ENCODE data around the gene RAB3C.

RAB3C gene

GRCh38 chr5:58666598-58667581, 84.0 kb downstream of the RAB3C start:
- DNase-seq = peak; percentile 72
- Histone ChIP-seq H3K9me3 (no peaks in the 10 kb centered on the region), H3K36me3 (no peaks in the 10 kb centered on the region), H3K27me3 (no peaks in the 10 kb centered on the region), H3K4me1 (peaks cover 35% of the 10 kb centered on the region), H3K4me3 (ENCODE audit: low read depth, low read length) (no peak overlapping the region)
- no peak for TF ChIP-seq CTCF (IDR thresholded peaks at IDR 0.05; ENCODE audit: low read depth, low read length)

DNA sequence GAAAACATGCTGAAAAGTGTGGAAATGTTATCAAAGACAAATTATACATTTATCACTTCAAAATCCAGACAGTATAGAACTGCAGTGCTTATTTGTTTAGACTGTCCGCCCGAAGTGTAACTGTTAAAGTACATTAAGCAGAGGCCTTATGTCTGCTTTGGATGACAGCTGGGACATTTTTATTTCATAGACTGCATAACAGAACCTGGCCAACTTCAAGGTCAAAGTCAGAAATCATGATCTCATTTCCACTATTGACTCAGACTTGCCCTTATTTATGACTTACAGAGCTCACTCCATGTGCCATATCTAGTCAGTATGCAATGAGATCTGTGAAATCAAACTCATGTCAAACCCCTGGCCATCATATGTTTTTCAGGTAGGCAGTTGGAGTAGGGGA, 87.7 kb downstream of the RAB3C start:
- no peaks in the 10 kb centered on the region for H3K36me3 ChIP-seq
- H3K27me3 ChIP-seq = no peaks in the 10 kb centered on the region
- H3K9me3 ChIP-seq = no peaks in the 10 kb centered on the region
- H3K4me3 ChIP-seq (ENCODE audit: low read depth, low read length) = no peak overlapping the region
- peaks cover 23% of the 10 kb centered on the region for H3K4me1 ChIP-seq
- TF ChIP-seq CTCF (IDR thresholded peaks at IDR 0.05; ENCODE audit: low read depth, low read length) = no peak
- DNase-seq = no peak

GRCh38 chr5:58671155-58671554, 88.3 kb downstream of the RAB3C start:
- Histone ChIP-seq H3K27me3 (no peaks in the 10 kb centered on the region), H3K4me1 (peaks cover 20% of the 10 kb centered on the region), H3K36me3 (no peaks in the 10 kb centered on the region), H3K9me3 (no peaks in the 10 kb centered on the region), H3K4me3 (ENCODE audit: low read depth, low read length) (no peak overlapping the region)
- no peak for TF ChIP-seq CTCF (IDR thresholded peaks at IDR 0.05; ENCODE audit: low read depth, low read length)
- DNase-seq = no peak

DNA sequence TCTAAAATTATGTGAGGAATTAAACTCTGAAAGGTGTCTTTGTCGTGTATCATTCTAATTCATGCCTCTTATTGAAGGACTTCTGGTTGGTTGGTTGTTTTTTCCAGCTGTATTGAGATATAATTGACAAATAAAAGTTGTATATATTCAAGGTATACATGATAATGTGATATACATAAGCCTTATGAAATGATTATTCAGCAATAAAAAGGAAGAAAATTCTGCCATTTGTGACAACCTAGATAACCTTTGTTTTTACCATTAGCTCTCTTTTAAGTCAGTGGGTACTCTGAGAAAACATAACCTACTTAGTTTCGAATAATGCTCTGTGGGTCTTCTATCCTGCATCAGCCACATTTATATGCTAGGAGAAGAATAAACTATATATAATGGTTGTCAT, 89.6 kb downstream of the RAB3C start:
- no peaks in the 10 kb centered on the region for H3K27me3 ChIP-seq
- H3K4me3 ChIP-seq (ENCODE audit: low read depth, low read length) = no peak overlapping the region
- no peaks in the 10 kb centered on the region for H3K9me3 ChIP-seq
- peaks cover 10% of the 10 kb centered on the region; the same call in 1 of the 2 replicates for H3K4me1 ChIP-seq
- no peaks in the 10 kb centered on the region for H3K36me3 ChIP-seq
- no peak for TF ChIP-seq CTCF (IDR thresholded peaks at IDR 0.05; ENCODE audit: low read depth, low read length)
- DNase-seq = no peak

- no peak for DNase-seq
- TF ChIP-seq CTCF (IDR thresholded peaks at IDR 0.05; ENCODE audit: low read depth, low read length) = no peak
- H3K36me3 ChIP-seq = no peaks in the 10 kb centered on the region
- no peaks in the 10 kb centered on the region for H3K9me3 ChIP-seq
- no peak overlapping the region for H3K4me3 ChIP-seq (ENCODE audit: low read depth, low read length)
- H3K4me1 ChIP-seq = peaks cover 10% of the 10 kb centered on the region; the same call in 1 of the 2 replicates
- no peaks in the 10 kb centered on the region for H3K27me3 ChIP-seq
Observed at GRCh38 chr5:58674070-58674469, 91.2 kb downstream of the RAB3C start.

GRCh38 chr5:58674711-58675110, 91.8 kb downstream of the RAB3C start:
- Histone ChIP-seq H3K4me3 (ENCODE audit: low read depth, low read length) (no peak overlapping the region), H3K9me3 (no peaks in the 10 kb centered on the region), H3K27me3 (no peaks in the 10 kb centered on the region), H3K36me3 (no peaks in the 10 kb centered on the region), H3K4me1 (peaks cover 10% of the 10 kb centered on the region; the same call in 1 of the 2 replicates)
- no peak for TF ChIP-seq CTCF (IDR thresholded peaks at IDR 0.05; ENCODE audit: low read depth, low read length)
- DNase-seq = no peak

All from BE2C (cell line).